ENCODE measurements around the gene LRRC26.
"Not testable (repeated sequence)": the region's sequence is repeated elsewhere in the genome, so short reads cannot be mapped to it uniquely, and the experiment has no call there.

The LRRC26 gene

GRCh38 chr9:137127301-137128157 lies 42.3 kb downstream of the LRRC26 start:
- H3K4me3 ChIP-seq (ENCODE audit: low read depth, low read length): no peak overlapping the region
- no peak for DNase-seq (ENCODE audit: low read depth)
- no peak for TF ChIP-seq CTCF (conservative IDR thresholded peaks at IDR 0.05; ENCODE audit: low read depth, low read length)

DNA sequence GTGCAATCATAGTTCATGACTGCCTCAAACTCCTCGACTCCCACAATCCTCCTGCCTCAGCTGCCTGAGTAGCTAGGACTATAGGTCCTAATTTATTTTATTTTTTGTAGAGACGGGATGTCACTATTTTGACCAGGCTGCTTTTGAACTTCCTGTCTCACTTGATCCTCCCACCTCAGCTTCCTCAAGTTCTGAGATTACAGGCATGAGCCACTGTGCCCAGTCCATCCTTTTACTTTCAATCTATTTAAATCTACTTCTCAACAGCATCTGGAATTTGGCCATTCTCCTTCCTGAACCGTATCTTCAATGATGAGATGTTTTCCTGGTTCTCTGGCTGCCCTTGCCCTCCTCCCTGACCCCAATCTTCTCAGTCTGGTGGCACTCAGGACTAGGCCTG lies 43.1 kb downstream of the LRRC26 start:
- DNase-seq (ENCODE audit: low read depth): no peak
- no peak for TF ChIP-seq CTCF (conservative IDR thresholded peaks at IDR 0.05; ENCODE audit: low read depth, low read length)
- H3K4me3 ChIP-seq (ENCODE audit: low read depth, low read length): no peak overlapping the region

- not testable (repeated sequence) for H3K4me3 ChIP-seq (ENCODE audit: low read depth, low read length); DNase-seq (ENCODE audit: low read depth)
Observed at GRCh38 chr9:137123952-137124462, 45.8 kb downstream of the LRRC26 start.

- DNase-seq (ENCODE audit: low read depth): no peak
- no peak overlapping the region for H3K4me3 ChIP-seq (ENCODE audit: low read depth, low read length)
- TF ChIP-seq CTCF (conservative IDR thresholded peaks at IDR 0.05; ENCODE audit: low read depth, low read length): no peak
Observed at GRCh38 chr9:137123468-137123837, 46.4 kb downstream of the LRRC26 start.

GRCh38 chr9:137122796-137123467 lies 46.9 kb downstream of the LRRC26 start:
- H3K4me3 ChIP-seq (ENCODE audit: low read depth, low read length); DNase-seq (ENCODE audit: low read depth): not testable (repeated sequence)

GRCh38 chr9:137121927-137122795 lies 47.7 kb downstream of the LRRC26 start:
- H3K4me3 ChIP-seq (ENCODE audit: low read depth, low read length); DNase-seq (ENCODE audit: low read depth): not testable (repeated sequence)

Measured in choroid plexus epithelial cell (primary cell).